ENCODE results near the gene WNT2B. TPM values are rescaled to one million over a fixed set of nuclear protein-coding genes. Genes with fewer than 3 reads are reported as not detected.
A peak's percentile ranks its signal among the peaks of the same experiment; 100 is the strongest.

WNT2B gene
- total and polyA plus RNA-seq, 4 donors, result 1.9 to 6.3 (median 4.1) TPM

GRCh38 chr1:112504001-112504660 is 4.6 kb upstream of the WNT2B start:
- Histone ChIP-seq H3K4me1 (ENCODE audit: control insufficient read depth in 5 of 5, insufficient read depth in 5 of 5, low read length in 5 of 5) (peaks cover 0 to 52% (median 15%) of the 10 kb centered on the region in 5 donors), H3K4me3 (no peak overlapping the region), H3K9me3 (ENCODE audit: control insufficient read depth in 4 of 4, insufficient read depth in 3 of 4, low read length in 3 of 4) (no peaks in the 10 kb centered on the region), H3K36me3 (ENCODE audit: control insufficient read depth in 4 of 4, insufficient read depth in 4 of 4, low read length in 4 of 4) (no peaks in the 10 kb centered on the region), H3K27me3 (ENCODE audit: control insufficient read depth in 3 of 3, insufficient read depth in 3 of 3, low read length in 2 of 3) (peaks cover 0 to 17% (median 17%) of the 10 kb centered on the region in 3 donors), H3K27ac (ENCODE audit: low read depth in 1 of 2, low read length in 1 of 2) (no peak overlapping the region), H3K9ac (ENCODE audit: insufficient read depth in 1 of 2, low read length in 2 of 2) (no peak overlapping the region)
- ATAC-seq (ENCODE audit: insufficient read depth, low FRiP score) (no peak), DNase-seq (peak in 2 of 3 donors; percentile 29 to 39)
- TF ChIP-seq CTCF (IDR thresholded peaks at IDR 0.05; ENCODE audit: control extremely low read depth, extremely low read depth), result no peak
- WGBS, 2 donors, result 81 to 84% methylated on average over 11 of the region's 11 CpGs

- H3K4me3 ChIP-seq, result no peak overlapping the region
- H3K27ac ChIP-seq (ENCODE audit: low read depth in 1 of 2, low read length in 1 of 2), result no peak overlapping the region
- H3K9me3 ChIP-seq (ENCODE audit: control insufficient read depth in 4 of 4, insufficient read depth in 3 of 4, low read length in 3 of 4), result no peaks in the 10 kb centered on the region
- H3K36me3 ChIP-seq (ENCODE audit: control insufficient read depth in 4 of 4, insufficient read depth in 4 of 4, low read length in 4 of 4), result no peaks in the 10 kb centered on the region
- TF ChIP-seq CTCF (IDR thresholded peaks at IDR 0.05; ENCODE audit: control extremely low read depth, extremely low read depth), result no peak
- ATAC-seq (ENCODE audit: insufficient read depth, low FRiP score), result no peak
- H3K27me3 ChIP-seq (ENCODE audit: control insufficient read depth in 3 of 3, insufficient read depth in 3 of 3, low read length in 2 of 3), result peaks cover 0 to 24% (median 21%) of the 10 kb centered on the region in 3 donors
- peak; percentile 65 to 69 (median 67) for DNase-seq
- H3K9ac ChIP-seq (ENCODE audit: insufficient read depth in 1 of 2, low read length in 2 of 2), result no peak overlapping the region
- WGBS, 2 donors, result 68 to 77% methylated on average over 6 of the region's 6 CpGs
- peaks cover 0 to 52% (median 15%) of the 10 kb centered on the region in 5 donors for H3K4me1 ChIP-seq (ENCODE audit: control insufficient read depth in 5 of 5, insufficient read depth in 5 of 5, low read length in 5 of 5)
These were observed 3.9 kb upstream of the WNT2B start for GRCh38 chr1:112504661-112505399.

- 70 to 77% methylated on average over 1 of the region's 1 CpG for WGBS, 2 donors
- Histone ChIP-seq H3K9ac (ENCODE audit: insufficient read depth in 1 of 2, low read length in 2 of 2) (no peak overlapping the region), H3K36me3 (ENCODE audit: control insufficient read depth in 4 of 4, insufficient read depth in 4 of 4, low read length in 4 of 4) (no peaks in the 10 kb centered on the region), H3K4me1 (ENCODE audit: control insufficient read depth in 5 of 5, insufficient read depth in 5 of 5, low read length in 5 of 5) (peaks cover 0 to 52% (median 15%) of the 10 kb centered on the region in 5 donors), H3K9me3 (ENCODE audit: control insufficient read depth in 4 of 4, insufficient read depth in 3 of 4, low read length in 3 of 4) (no peaks in the 10 kb centered on the region), H3K4me3 (no peak overlapping the region), H3K27me3 (ENCODE audit: control insufficient read depth in 3 of 3, insufficient read depth in 3 of 3, low read length in 2 of 3) (peaks cover 0 to 29% (median 27%) of the 10 kb centered on the region in 3 donors), H3K27ac (ENCODE audit: low read depth in 1 of 2, low read length in 1 of 2) (no peak overlapping the region)
- TF ChIP-seq CTCF (IDR thresholded peaks at IDR 0.05; ENCODE audit: control extremely low read depth, extremely low read depth), result no peak
- DNase-seq (no peak), ATAC-seq (ENCODE audit: insufficient read depth, low FRiP score) (no peak)
These were observed 3.4 kb upstream of the WNT2B start for GRCh38 chr1:112505400-112505785.
